SW480 (cell line): ENCODE data around the gene DPEP1.
A peak's percentile ranks its signal among the peaks of the same experiment; 100 is the strongest.
"Not testable (repeated sequence)": the region's sequence is repeated elsewhere in the genome, so short reads cannot be mapped to it uniquely, and the experiment has no call there.

Source experiments
- DNase-seq: peaks from one replicate; pipeline ENCODE4 v3.0.0-alpha.2; 2016; ENCODE audit warnings: low spot score

The DPEP1 gene

GRCh38 chr16:89651584-89651983 lies 38.1 kb downstream of the DPEP1 start:
- no peak for DNase-seq

- DNase-seq = no peak
Measured at GRCh38 chr16:89653656-89654295, 40.3 kb downstream of the DPEP1 start.

- no peak for DNase-seq
Measured at GRCh38 chr16:89655062-89655643, 41.7 kb downstream of the DPEP1 start.

GRCh38 chr16:89656435-89657121 lies 43.1 kb downstream of the DPEP1 start:
- DNase-seq = no peak

- peak; percentile 77 for DNase-seq
Measured at GRCh38 chr16:89657442-89658220, 44.2 kb downstream of the DPEP1 start, which contains the start of the genes CHMP1A and SPATA33. Gene CHMP1A, minus strand, starts transcription at chr16:89657708. Its CDS starts 120 bp downstream, at chr16:89657588. Gene SPATA33, plus strand, starts transcription at chr16:89657836. Its CDS starts 76 bp downstream, at chr16:89657912.

GRCh38 chr16:89658221-89658879 lies 44.9 kb downstream of the DPEP1 start:
- DNase-seq = peak; percentile 37

- DNase-seq = no peak
Measured at GRCh38 chr16:89660146-89660545, 46.7 kb downstream of the DPEP1 start.

GRCh38 chr16:89661215-89661614 lies 47.8 kb downstream of the DPEP1 start:
- DNase-seq = no peak

GRCh38 chr16:89664238-89664637 lies 50.8 kb downstream of the DPEP1 start:
- not testable (repeated sequence) for DNase-seq

- not testable (repeated sequence) for DNase-seq
Measured at GRCh38 chr16:89667000-89667399, 53.6 kb downstream of the DPEP1 start.

- DNase-seq = no peak
Measured at GRCh38 chr16:89667633-89668032, 54.2 kb downstream of the DPEP1 start.

GRCh38 chr16:89668790-89669158 lies 55.3 kb downstream of the DPEP1 start:
- DNase-seq = no peak

GRCh38 chr16:89669755-89670154 lies 56.3 kb downstream of the DPEP1 start:
- DNase-seq = no peak

- DNase-seq = no peak
Measured at GRCh38 chr16:89670496-89671431, 57.3 kb downstream of the DPEP1 start.

GRCh38 chr16:89671565-89671964 lies 58.1 kb downstream of the DPEP1 start:
- DNase-seq = not testable (repeated sequence)

- DNase-seq = no peak
Measured at GRCh38 chr16:89672177-89672941, 58.9 kb downstream of the DPEP1 start.

- no peak for DNase-seq
Measured at GRCh38 chr16:89678258-89678657, 64.8 kb downstream of the DPEP1 start.

GRCh38 chr16:89685916-89686315 lies 72.5 kb downstream of the DPEP1 start:
- no peak for DNase-seq

GRCh38 chr16:89686520-89687091 lies 73.2 kb downstream of the DPEP1 start, which contains the start of gene CDK10:
Gene CDK10, plus strand, starts transcription at chr16:89686689. Its CDS starts 22 bp downstream, at chr16:89686711.
- DNase-seq = peak; percentile 72
